Omental fat pad (tissue), 4 donors: ENCODE results near the gene MAPRE2. TPM values are rescaled to one million over a fixed set of nuclear protein-coding genes. Genes with fewer than 3 reads are reported as not detected.
"Not testable (repeated sequence)": the region's sequence is repeated elsewhere in the genome, so short reads cannot be mapped to it uniquely, and the experiment has no call there.

Experiments used
- ATAC-seq: fragments of 150-250 bp; one replicate; pipeline ENCODE4 v1.9.1; 2016; ENCODE audit warnings: mild to moderate bottlenecking, moderate library complexity; ENCODE audit not compliant: low FRiP score
- DNase-seq: peaks from one replicate; pipeline ENCODE4 v3.0.0-alpha.2; 2019; ENCODE audit warnings: low spot score
- CTCF ChIP-seq, 3 donors: fragments of 450-650 bp; IDR thresholded peaks; one replicate each; pipeline ENCODE4 v1.5.1; 2016 to 2017; ENCODE audit warnings: antibody characterized with exemption in 3 of 3, mild to moderate bottlenecking in 3 of 3, moderate library complexity in 2 of 3
- total RNA-seq, 4 donors: library from RNA; depleted of rRNA; stranded (reverse); fragments of >200 nt; gene quantifications; one replicate each; pipeline ENCODE4 v1.1.0, GENCODE V29; 2016

The MAPRE2 gene
- total RNA-seq, 4 donors from 2014 or later = 19.7 to 35.6 (median 24.8) TPM

- TF ChIP-seq CTCF (IDR thresholded peaks at IDR 0.05) = peak in 1 of 3 donors; percentile 10
- no peak for DNase-seq
- peak; percentile 87 for ATAC-seq
Measured at GRCh38 chr18:35143622-35144596, 102.7 kb downstream of the MAPRE2 start.

- no peak for TF ChIP-seq CTCF (IDR thresholded peaks at IDR 0.05)
- ATAC-seq = peak; percentile 66
- DNase-seq = no peak
Measured at GRCh38 chr18:35144698-35145097, 103.5 kb downstream of the MAPRE2 start.

GRCh38 chr18:35150195-35150594, 109.0 kb downstream of the MAPRE2 start:
- not testable (repeated sequence) for ATAC-seq, DNase-seq

- ATAC-seq = no peak
- no peak for TF ChIP-seq CTCF (IDR thresholded peaks at IDR 0.05)
- no peak for DNase-seq
Measured at GRCh38 chr18:35153609-35154272, 112.5 kb downstream of the MAPRE2 start.

GRCh38 chr18:35155398-35156117, 114.3 kb downstream of the MAPRE2 start:
- TF ChIP-seq CTCF (IDR thresholded peaks at IDR 0.05) = no peak
- no peak for ATAC-seq
- no peak for DNase-seq

- TF ChIP-seq CTCF (IDR thresholded peaks at IDR 0.05) = no peak
- no peak for DNase-seq
- no peak for ATAC-seq
Measured at GRCh38 chr18:35157181-35157580, 116.0 kb downstream of the MAPRE2 start.
